IMR-90 (cell line): ENCODE measurements around the gene SLC10A6. TPM values are rescaled to one million over a fixed set of nuclear protein-coding genes. Genes with fewer than 3 reads are reported as not detected.

Experiments used
- ATAC-seq: fragments of 200-7000 bp; cut with Tn5 transposase; 2 replicates; pipeline ENCODE4 v1.9.1; 2020; ENCODE audit warnings: low read depth, mild to moderate bottlenecking, moderate library complexity
- BruUV-seq: library from RNA; stranded (reverse); fragments of 400-500 nt; replicated peaks from 2 replicates; lab custom pipeline; 2021; lab: Mats Ljungman, UMichigan
- CTCF ChIA-PET: fragments of 300-600 bp; formaldehyde crosslinking; extraction: SDS; loops from one replicate; lab custom pipeline; 2021; ENCODE audit warnings: antibody characterized with exemption; lab: Yijun Ruan, JAX
- POLR2A ChIA-PET: fragments of 300-600 bp; sonication (Branson Sonifier 250); formaldehyde crosslinking; loops from one replicate; lab custom pipeline; 2022; ENCODE audit warnings: antibody characterized with exemption; ENCODE audit not compliant: unreplicated experiment; lab: Charles Lee
- DNase-seq: peaks from one replicate; pipeline ENCODE4 v3.0.0; 2013
- H2AFZ ChIP-seq: replicated peaks from 2 replicates; pipeline ENCODE3; 2013; ENCODE audit warnings: low read length, mild to moderate bottlenecking; ENCODE audit not compliant: poor library complexity
- H2AK5ac ChIP-seq: 2 replicates; pipeline ENCODE4 v1.6.1; 2013; ENCODE audit warnings: low read depth, low read length, inconsistent platforms
- H2AK9ac ChIP-seq: replicated peaks from 2 replicates; pipeline ENCODE3; 2013; ENCODE audit warnings: mild to moderate bottlenecking, low read depth, low read length, moderate library complexity; ENCODE audit not compliant: poor library complexity
- H2BK120ac ChIP-seq: 2 replicates; pipeline ENCODE4 v1.6.1; 2013; ENCODE audit warnings: low read depth, low read length, inconsistent platforms
- H2BK15ac ChIP-seq: 3 replicates; pipeline ENCODE4 v1.6.1; 2013; ENCODE audit warnings: low read depth, low read length, inconsistent platforms
- H2BK20ac ChIP-seq: 2 replicates; pipeline ENCODE4 v1.6.1; 2013; ENCODE audit warnings: low read depth, mild to moderate bottlenecking, inconsistent platforms, low read length, moderate library complexity
- H2BK5ac ChIP-seq: 2 replicates; pipeline ENCODE4 v1.6.1; 2013; ENCODE audit warnings: mild to moderate bottlenecking, low read depth, low read length, inconsistent platforms; ENCODE audit not compliant: poor library complexity, severe bottlenecking
- H3K14ac ChIP-seq: replicated peaks from 2 replicates; pipeline ENCODE4 v1.6.1; 2013; ENCODE audit warnings: low read depth, low read length, inconsistent platforms
- H3K18ac ChIP-seq: 2 replicates; pipeline ENCODE4 v1.6.1; 2013; ENCODE audit warnings: low read depth, low read length, control low read depth
- H3K23ac ChIP-seq: 2 replicates; pipeline ENCODE4 v1.6.1; 2013; ENCODE audit warnings: low read depth, low read length, inconsistent platforms
- H3K27ac ChIP-seq: 2 replicates; pipeline ENCODE4 v1.5.1; 2013; ENCODE audit warnings: mild to moderate bottlenecking, control low read depth, low read length; ENCODE audit not compliant: insufficient read depth
- H3K27me3 ChIP-seq: 2 replicates; pipeline ENCODE4 v1.6.1; 2013; ENCODE audit warnings: low read length; ENCODE audit not compliant: control insufficient read depth, insufficient read depth
- H3K36me3 ChIP-seq: 2 replicates; pipeline ENCODE4 v1.6.1; 2013; ENCODE audit warnings: low read length, mixed read lengths; ENCODE audit not compliant: control insufficient read depth, insufficient read depth
- H3K4ac ChIP-seq: 2 replicates; pipeline ENCODE4 v1.6.1; 2013; ENCODE audit warnings: low read depth, low read length, inconsistent platforms
- H3K4me1 ChIP-seq: 2 replicates; pipeline ENCODE4 v1.6.1; 2013; ENCODE audit warnings: low read length, mixed read lengths; ENCODE audit not compliant: control insufficient read depth, insufficient read depth
- H3K4me2 ChIP-seq: 2 replicates; pipeline ENCODE4 v1.6.1; 2013; ENCODE audit warnings: low read depth, mild to moderate bottlenecking, control low read depth, low read length, moderate library complexity
- H3K4me3 ChIP-seq: 2 replicates; pipeline ENCODE4 v1.5.1; 2013; ENCODE audit warnings: low read depth, mild to moderate bottlenecking, control low read depth, low read length, moderate library complexity; ENCODE audit not compliant: insufficient read depth
- H3K56ac ChIP-seq: 2 replicates; pipeline ENCODE4 v1.6.1; 2013; ENCODE audit warnings: low read length, inconsistent platforms; ENCODE audit not compliant: insufficient read depth; ENCODE audit errors: extremely low read depth
- H3K79me1 ChIP-seq, 2 experiments: 2 replicates each; pipeline ENCODE4 v1.6.1; 2013; ENCODE audit warnings: low read length in 2 of 2, inconsistent platforms in 1 of 2, low read depth in 1 of 2
- H3K9ac ChIP-seq: 2 replicates; pipeline ENCODE4 v1.6.1; 2013; ENCODE audit warnings: low read depth, low read length, control low read depth
- H3K9me1 ChIP-seq: 2 replicates; pipeline ENCODE4 v1.6.1; 2013; ENCODE audit warnings: low read length, inconsistent platforms; ENCODE audit not compliant: insufficient read depth
- H3K9me3 ChIP-seq: 2 replicates; pipeline ENCODE4 v1.6.1; 2013; ENCODE audit warnings: low read length; ENCODE audit not compliant: control insufficient read depth, insufficient read depth
- H4K20me1 ChIP-seq: 2 replicates; pipeline ENCODE4 v1.6.1; 2013; ENCODE audit warnings: low read length, inconsistent platforms; ENCODE audit not compliant: insufficient read depth
- H4K5ac ChIP-seq: 2 replicates; pipeline ENCODE4 v1.6.1; 2013; ENCODE audit warnings: mild to moderate bottlenecking, low read depth, low read length, control low read depth
- H4K8ac ChIP-seq, 2 experiments: 2 replicates each; pipeline ENCODE4 v1.6.1; 2013; ENCODE audit warnings: low read depth in 2 of 2, low read length in 2 of 2, control low read depth in 1 of 2, inconsistent platforms in 1 of 2
- H4K91ac ChIP-seq: 2 replicates; pipeline ENCODE4 v1.6.1; 2013; ENCODE audit warnings: low read depth, low read length, inconsistent platforms; ENCODE audit not compliant: insufficient read depth
- CHD1 ChIP-seq: IDR thresholded peaks from 2 replicates; pipeline ENCODE4 v1.6.1; 2012; ENCODE audit warnings: low read depth, low read length, improper control_type of control experiment
- RFX5 ChIP-seq: IDR thresholded peaks from 2 replicates; pipeline ENCODE4 v1.8.0; 2012; ENCODE audit warnings: low read depth, mild to moderate bottlenecking, low read length, moderate library complexity
- SMC3 ChIP-seq: fragments of 150-350 bp; IDR thresholded peaks from 2 replicates; pipeline ENCODE4 v1.6.1; 2016; ENCODE audit warnings: low read depth, mild to moderate bottlenecking, antibody characterized with exemption, low read length, moderate library complexity
- WGBS, 2 experiments: methylation state at CpG; one replicate each; pipeline versions ENCODE4 v1.1.5 to v1.1.7; 2013; ENCODE audit warnings: missing lambda C conversion rate in 2 of 2; ENCODE audit not compliant: insufficient read length in 1 of 2; ENCODE audit errors: extremely low coverage in 2 of 2; 5-methylcytosine and 5-hydroxymethylcytosine counted together
- dilution Hi-C: fragments of 300-500 bp; cut with HindIII; formaldehyde crosslinking; loops from one replicate; pipeline ENCODE4 v1.14.3; 2018; ENCODE audit warnings: low sequenced_read_pairs; ENCODE audit not compliant: unreplicated experiment
- in situ Hi-C: fragments of 300-500 bp; cut with MboI; formaldehyde crosslinking; loops from 3 replicates; pipeline ENCODE4 v1.14.3; 2019; ENCODE audit warnings: low sequenced_read_pairs, inconsistent platforms, mixed read lengths
- intact Hi-C: fragments of 100-400 bp; cut with micrococcal nuclease; formaldehyde crosslinking; loops from 2 replicates; pipeline ENCODE4 v1.10.0; 2022
- polyA plus RNA-seq, 3 experiments: library from polyadenylated mRNA; depleted of rRNA; stranded (reverse); fragments of >200 nt; gene quantifications; 2 replicates each; pipeline ENCODE4 v1.2.3, GENCODE V29; 2012; ENCODE audit warnings: low replicate concordance in 1 of 3
- total RNA-seq: library from RNA; depleted of rRNA; stranded (reverse); fragments of >200 nt; gene quantifications from 2 replicates; pipeline ENCODE4 v1.2.3, GENCODE V29; 2012
- TF ChIP-seq, protein P1 (sequence below): fragments of 150-350 bp; IDR thresholded peaks from 2 replicates; pipeline ENCODE4 v1.6.1; 2017; ENCODE audit warnings: mild to moderate bottlenecking, antibody characterized with exemption, low read length, low read depth

SLC10A6 gene
- total and polyA plus RNA-seq, 2 of the 4 experiments (the other 2 are of a cell fraction), result not detected

- Histone ChIP-seq H3K27me3 (no peaks in the 10 kb centered on the region), H2BK15ac (peak overlapping the region; percentile 84; the same call in 2 of the 3 replicates), H2BK120ac (peak overlapping the region; percentile 78), H2AFZ (no peak overlapping the region), H3K4me1 (peaks cover 25% of the 10 kb centered on the region), H4K5ac (no peak overlapping the region), H3K18ac (peak overlapping the region; percentile 79), H3K27ac (no peak overlapping the region), H2AK5ac (peak overlapping the region; percentile 72; the same call in 1 of the 2 replicates), H3K56ac (no peak overlapping the region), H4K20me1 (no peaks in the 10 kb centered on the region), H2BK5ac (no peak overlapping the region), H2BK20ac (peak overlapping the region; percentile 92), H4K8ac (peak overlapping the region in 1 of 2 experiments; percentile 73; a peak in 2 of 4 replicates), H3K4me3 (no peak overlapping the region), H3K9ac (no peak overlapping the region), H2AK9ac (no peak overlapping the region), H3K4ac (peak overlapping the region; percentile 81; the same call in 1 of the 2 replicates), H3K36me3 (no peaks in the 10 kb centered on the region), H4K91ac (peak overlapping the region; percentile 79; the same call in 1 of the 2 replicates), H3K23ac (no peak overlapping the region), H3K14ac (no peak overlapping the region), H3K9me1 (peaks cover 23% of the 10 kb centered on the region), H3K9me3 (0 out of 2 replicates have a peak, but pooled peaks cover 2% of the 10 kb centered on the region), H3K79me1 (no peaks in the 10 kb centered on the region), H3K4me2 (no peak overlapping the region)
- ATAC-seq (no peak), DNase-seq (no peak)
- no CpG with 5 or more reads among the region's 1 CpG for WGBS, 2 experiments
- intact Hi-C loops (loop anchor here (5.0 kb wide), 1 partner anchor 59 kb away; the partner anchor contains the start of gene C4orf36), dilution Hi-C loops (no loop called here), in situ Hi-C loops (no loop called here)
- ChIA-PET CTCF (no interaction called here), POLR2A (no interaction called here)
- TF ChIP-seq CHD1 (no peak), SMC3 (no peak), RFX5 (no peak)
- TF ChIP-seq, protein P1, sequence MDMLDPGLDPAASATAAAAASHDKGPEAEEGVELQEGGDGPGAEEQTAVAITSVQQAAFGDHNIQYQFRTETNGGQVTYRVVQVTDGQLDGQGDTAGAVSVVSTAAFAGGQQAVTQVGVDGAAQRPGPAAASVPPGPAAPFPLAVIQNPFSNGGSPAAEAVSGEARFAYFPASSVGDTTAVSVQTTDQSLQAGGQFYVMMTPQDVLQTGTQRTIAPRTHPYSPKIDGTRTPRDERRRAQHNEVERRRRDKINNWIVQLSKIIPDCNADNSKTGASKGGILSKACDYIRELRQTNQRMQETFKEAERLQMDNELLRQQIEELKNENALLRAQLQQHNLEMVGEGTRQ, result no peak
- BruUV-seq, result no TSS peak
Measured at GRCh38 chr4:86833615-86834014, 15.6 kb downstream of the SLC10A6 start.
